Caki2 (cell line): ENCODE measurements around the gene SRGAP1. TPM values are rescaled to one million over a fixed set of nuclear protein-coding genes. Genes with fewer than 3 reads are reported as not detected.
"Not testable (repeated sequence)": the region's sequence is repeated elsewhere in the genome, so short reads cannot be mapped to it uniquely, and the experiment has no call there.

Experiments
- DNase-seq: peaks from one replicate; pipeline ENCODE4 v3.0.0-alpha.2; 2015; ENCODE audit warnings: low read depth
- in situ Hi-C: cut with HindIII; loops from 2 replicates; pipeline ENCODE4 v1.10.0; 2016; ENCODE audit warnings: low sequenced_read_pairs, low pct_unique_long_range_greater_than_20kb, mixed read lengths
- total RNA-seq: library from RNA; depleted of rRNA; stranded (reverse); fragments of >200 nt; shearing (Covaris generic); gene quantifications from 2 replicates; pipeline ENCODE4 v1.2.3, GENCODE V29; 2014; ENCODE audit warnings: low replicate concordance

The SRGAP1 gene
- total RNA-seq, 1 experiment from 2014 or later, result 30.0 TPM

GRCh38 chr12:64072916-64073575 lies 228.5 kb downstream of the SRGAP1 start:
- in situ Hi-C loops, result no loop called here
- DNase-seq, result no peak

GRCh38 chr12:64076565-64076964 lies 232.1 kb downstream of the SRGAP1 start:
- DNase-seq, in situ Hi-C loops: not testable (repeated sequence)

- in situ Hi-C loops, result no loop called here
- DNase-seq, result no peak
These were observed 233.4 kb downstream of the SRGAP1 start for GRCh38 chr12:64077922-64078321.

GRCh38 chr12:64080319-64081007 lies 236.0 kb downstream of the SRGAP1 start:
- DNase-seq, result no peak
- in situ Hi-C loops, result no loop called here

GRCh38 chr12:64081008-64081404 lies 236.5 kb downstream of the SRGAP1 start:
- DNase-seq, result no peak
- in situ Hi-C loops, result no loop called here

GRCh38 chr12:64082116-64082515 lies 237.6 kb downstream of the SRGAP1 start:
- in situ Hi-C loops, result no loop called here
- no peak for DNase-seq

GRCh38 chr12:64082866-64083268 lies 238.4 kb downstream of the SRGAP1 start:
- in situ Hi-C loops, result no loop called here
- peak; percentile 35 for DNase-seq

- peak; percentile 33 for DNase-seq
- in situ Hi-C loops, result no loop called here
These were observed 239.0 kb downstream of the SRGAP1 start for GRCh38 chr12:64083285-64084210.

GRCh38 chr12:64085154-64085553 lies 240.7 kb downstream of the SRGAP1 start:
- DNase-seq, result no peak
- in situ Hi-C loops, result no loop called here

- in situ Hi-C loops, result no loop called here
- DNase-seq, result no peak
These were observed 241.5 kb downstream of the SRGAP1 start for GRCh38 chr12:64085996-64086395.

- in situ Hi-C loops, result no loop called here
- no peak for DNase-seq
These were observed 242.4 kb downstream of the SRGAP1 start for GRCh38 chr12:64086946-64087345.

GRCh38 chr12:64087761-64088160 lies 243.3 kb downstream of the SRGAP1 start:
- in situ Hi-C loops, result no loop called here
- DNase-seq, result no peak

GRCh38 chr12:64088431-64089349 lies 244.2 kb downstream of the SRGAP1 start:
- in situ Hi-C loops, result no loop called here
- DNase-seq, result peak; percentile 98

- in situ Hi-C loops, result no loop called here
- no peak for DNase-seq
These were observed 245.5 kb downstream of the SRGAP1 start for GRCh38 chr12:64090047-64090446.

- in situ Hi-C loops, result no loop called here
- DNase-seq, result no peak
These were observed 246.7 kb downstream of the SRGAP1 start for GRCh38 chr12:64091186-64091585.

- DNase-seq, result no peak
- in situ Hi-C loops, result no loop called here
These were observed 248.2 kb downstream of the SRGAP1 start for GRCh38 chr12:64092507-64093196.

- in situ Hi-C loops, result no loop called here
- no peak for DNase-seq
These were observed 249.2 kb downstream of the SRGAP1 start for GRCh38 chr12:64093689-64094088.
